GM18909 (cell line): Measurements from ENCODE around the gene ADCK2.
"Not testable (repeated sequence)": the region's sequence is repeated elsewhere in the genome, so short reads cannot be mapped to it uniquely, and the experiment has no call there.

Experiments
- ATAC-seq: cut with Tn5 transposase; IDR thresholded peaks from one replicate; pipeline ENCODE4 v1.9.1; 2021; ENCODE audit warnings: mild to moderate bottlenecking; ENCODE audit not compliant: unreplicated experiment, poor library complexity

The ADCK2 gene

GRCh38 chr7:140691376-140692045, 18.8 kb downstream of the ADCK2 start:
- no peak for ATAC-seq

GRCh38 chr7:140693849-140694248, 21.1 kb downstream of the ADCK2 start:
- not testable (repeated sequence) for ATAC-seq

- no peak for ATAC-seq
Observed at GRCh38 chr7:140694592-140694991, 21.8 kb downstream of the ADCK2 start.

GRCh38 chr7:140695381-140695780, 22.6 kb downstream of the ADCK2 start:
- no peak for ATAC-seq

DNA sequence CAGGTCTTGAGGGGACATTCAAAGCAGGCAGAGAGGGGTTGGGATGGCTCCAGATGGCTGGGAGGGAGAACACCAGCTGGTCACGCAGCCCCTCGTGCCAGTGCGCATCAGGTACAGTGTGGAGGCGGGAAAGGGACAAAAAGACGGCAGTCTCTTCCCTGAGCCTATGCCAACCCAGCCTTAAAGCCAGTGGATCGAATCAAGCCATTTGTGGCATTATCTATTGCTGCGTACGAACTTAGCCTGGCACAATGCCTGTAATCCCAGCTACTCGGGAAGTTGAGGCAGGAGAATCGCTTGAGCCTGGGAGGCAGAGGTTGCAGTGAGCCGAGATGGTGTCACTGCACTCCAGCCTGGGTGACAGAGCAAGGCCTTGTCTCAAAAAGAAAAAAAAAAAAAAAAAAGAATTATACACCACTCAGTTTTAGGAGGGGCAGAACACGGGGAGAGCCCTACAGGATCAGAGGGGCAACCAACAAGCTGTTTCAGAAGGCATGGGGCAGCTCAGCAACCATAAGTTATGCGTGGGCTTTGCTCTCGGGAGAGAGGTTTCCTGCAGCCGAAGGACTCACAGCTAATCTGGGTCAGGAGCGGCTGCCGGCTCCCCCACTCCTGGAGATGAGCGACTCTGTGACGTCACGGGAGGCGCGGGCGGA, 23.4 kb downstream of the ADCK2 start:
- peak; percentile 9 for ATAC-seq

DNA sequence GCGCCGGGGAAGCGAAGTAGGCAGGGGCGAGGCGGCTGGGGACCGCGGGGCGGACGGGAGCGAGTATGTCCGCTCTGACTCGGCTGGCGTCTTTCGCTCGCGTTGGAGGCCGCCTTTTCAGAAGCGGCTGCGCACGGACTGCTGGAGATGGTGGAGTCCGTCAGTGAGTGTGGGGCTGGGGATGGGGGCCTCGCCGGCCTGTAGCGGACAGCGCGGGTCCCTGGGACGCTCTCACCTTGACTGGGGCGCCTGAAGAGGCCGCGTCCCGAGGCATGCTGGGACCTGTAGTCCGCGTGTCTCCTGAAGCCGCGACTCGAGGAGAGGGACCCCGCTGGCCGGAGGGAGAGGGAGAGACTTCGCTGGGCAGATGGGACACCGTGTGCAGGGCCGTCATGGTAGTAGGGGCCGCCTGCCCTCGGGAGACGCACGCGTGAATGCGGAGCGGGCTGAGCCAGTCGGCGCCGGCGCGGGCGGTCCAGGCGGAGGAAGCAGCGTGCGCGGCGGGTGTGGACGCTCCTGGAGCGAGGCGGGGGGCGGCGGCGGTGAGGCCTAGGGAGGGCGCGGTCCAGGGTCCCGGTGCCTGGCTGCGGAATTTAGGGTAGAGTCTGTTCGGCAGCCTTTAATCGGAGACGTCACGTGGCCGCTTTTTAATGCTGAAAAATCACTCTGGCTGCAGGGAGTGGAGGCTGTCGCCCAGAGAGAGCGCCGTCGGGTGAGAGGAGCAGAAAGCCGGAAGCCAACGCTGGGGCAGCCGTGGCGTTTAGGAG, 24.1 kb downstream of the ADCK2 start, which contains the start of gene NDUFB2:
Gene NDUFB2 (plus strand): TSS at position 29 of the 767 bp plus-strand sequence. CDS start 37 bp downstream, at position 66.
- ATAC-seq, result peak; percentile 94

DNA sequence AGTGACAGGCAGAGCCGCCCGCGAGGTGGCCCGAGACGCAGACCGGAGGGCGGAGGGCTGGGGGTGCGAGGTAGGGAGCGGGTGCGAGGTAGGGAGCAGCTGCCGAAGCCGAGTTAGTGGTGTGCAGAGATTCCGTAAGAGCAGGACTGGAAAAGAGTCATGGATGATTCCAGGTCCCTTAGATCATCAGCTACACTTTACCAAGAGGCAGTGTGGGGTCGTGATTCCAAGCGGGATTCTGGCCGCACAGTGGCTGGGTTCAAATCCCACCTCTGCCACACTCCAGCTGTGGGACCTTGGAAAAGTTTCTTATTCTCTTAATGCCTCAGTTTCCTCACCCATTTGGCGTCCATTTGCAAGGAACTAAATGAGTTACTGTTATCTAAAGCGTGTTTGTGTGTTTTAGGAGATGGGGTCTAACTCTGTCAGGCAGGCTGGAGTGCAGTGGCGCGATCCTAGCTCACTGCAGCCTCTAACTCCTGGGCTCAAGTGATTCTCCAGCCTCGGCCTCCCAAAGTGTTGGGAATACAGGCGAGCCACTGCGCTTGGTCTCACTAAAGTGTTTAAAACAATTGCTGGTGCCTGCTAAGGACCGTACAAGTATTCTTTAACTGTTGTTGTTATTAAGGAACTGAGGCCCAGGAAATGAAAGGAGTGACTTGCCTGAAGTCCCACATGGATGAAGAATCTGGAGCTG, 24.9 kb downstream of the ADCK2 start:
- no peak for ATAC-seq

GRCh38 chr7:140698477-140698876, 25.7 kb downstream of the ADCK2 start:
- no peak for ATAC-seq

DNA sequence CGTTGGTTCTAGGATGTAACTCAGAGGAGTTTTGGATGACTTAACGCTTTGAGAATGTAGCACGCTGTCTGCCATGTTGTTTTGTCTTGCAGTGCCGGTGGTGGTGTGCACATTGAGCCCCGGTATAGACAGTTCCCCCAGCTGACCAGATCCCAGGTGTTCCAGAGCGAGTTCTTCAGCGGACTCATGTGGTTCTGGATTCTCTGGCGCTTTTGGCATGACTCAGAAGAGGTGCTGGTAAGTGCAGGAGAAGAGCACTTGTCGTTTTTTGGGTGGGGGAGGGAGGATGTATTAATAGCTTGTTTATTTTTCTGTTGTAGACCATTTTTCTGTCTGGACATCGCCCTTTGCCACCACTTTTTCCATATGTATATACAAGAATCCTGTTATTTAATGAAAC, 30.0 kb downstream of the ADCK2 start:
- ATAC-seq, result no peak

DNA sequence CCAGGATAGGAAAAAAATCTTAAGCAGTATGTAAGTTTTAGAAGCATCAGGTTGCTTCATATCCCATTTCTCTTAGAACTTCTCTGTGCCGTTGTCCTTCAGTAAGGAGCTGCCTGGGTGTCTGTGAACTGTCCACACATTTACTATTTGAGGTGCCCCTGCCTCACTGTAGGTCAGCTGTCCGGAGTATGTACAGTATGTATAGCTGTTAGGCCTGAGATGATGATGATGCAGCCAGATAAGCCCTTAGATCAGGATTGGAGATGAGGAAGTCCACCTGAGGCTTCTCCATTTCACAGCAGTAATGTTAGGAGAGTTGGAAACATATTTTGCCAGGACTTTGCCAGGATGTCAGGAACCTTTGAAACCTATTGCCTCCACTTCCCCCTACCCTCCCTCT, 31.5 kb downstream of the ADCK2 start:
- no peak for ATAC-seq

- no peak for ATAC-seq
Observed at GRCh38 chr7:140707132-140707531, 34.4 kb downstream of the ADCK2 start.

DNA sequence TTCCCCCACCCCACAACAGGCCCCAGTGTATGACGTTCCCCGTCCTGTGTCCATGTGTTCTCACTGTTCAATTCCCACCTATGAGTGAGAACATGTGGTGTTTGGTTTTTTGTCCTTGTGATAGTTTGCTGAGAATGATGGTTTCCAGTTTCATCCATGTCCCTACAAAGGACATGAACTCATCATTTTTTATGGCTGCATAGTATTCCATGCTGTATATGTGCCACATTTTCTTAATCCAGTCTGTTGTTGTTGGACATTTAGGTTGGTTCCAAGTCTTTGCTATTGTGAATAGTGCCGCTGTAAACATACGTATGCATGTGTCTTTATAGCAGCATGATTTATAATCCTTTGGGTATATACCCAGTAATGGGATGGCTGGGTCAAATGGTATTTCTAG, 36.0 kb downstream of the ADCK2 start:
- ATAC-seq, result not testable (repeated sequence)

DNA sequence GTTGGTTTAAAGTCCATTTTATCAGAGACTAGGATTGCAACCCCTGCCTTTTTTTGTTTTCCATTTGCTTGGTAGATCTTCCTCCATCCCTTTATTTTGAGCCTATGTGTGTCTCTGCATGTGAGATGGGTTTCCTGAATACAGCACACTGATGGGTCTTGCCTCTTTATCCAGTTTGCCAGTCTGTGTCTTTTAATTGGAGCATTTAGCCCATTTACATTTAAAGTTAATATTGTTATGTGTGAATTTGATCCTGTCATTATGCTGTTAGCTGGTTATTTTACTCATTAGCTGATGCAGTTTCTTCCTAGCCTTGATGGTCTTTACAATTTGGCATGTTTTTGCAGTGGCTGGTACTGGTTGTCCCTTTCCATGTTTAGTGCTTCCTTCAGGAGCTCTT, 39.6 kb downstream of the ADCK2 start:
- not testable (repeated sequence) for ATAC-seq

- no peak for ATAC-seq
Observed at GRCh38 chr7:140714331-140715040, 41.7 kb downstream of the ADCK2 start.

DNA sequence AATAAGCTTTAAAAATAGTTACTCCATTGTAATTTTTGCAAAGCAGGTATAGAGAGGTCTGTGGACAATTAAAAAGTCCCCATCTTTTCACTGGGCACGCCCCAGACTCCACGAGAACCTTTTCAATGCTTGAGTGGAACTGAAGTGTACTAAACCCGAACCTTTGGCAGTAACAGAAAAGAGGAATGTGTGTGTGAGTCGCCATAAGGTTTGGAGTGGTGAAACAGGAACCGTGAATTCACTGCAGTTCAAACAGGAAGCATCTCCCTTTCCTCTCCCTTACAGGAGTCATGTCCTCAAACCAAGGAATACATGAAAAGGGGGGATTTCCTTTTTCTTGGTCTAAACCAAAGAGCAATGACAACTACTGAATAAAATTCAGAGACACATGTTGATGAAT, 47.0 kb downstream of the ADCK2 start:
- ATAC-seq, result no peak

GRCh38 chr7:140722254-140722653, 49.5 kb downstream of the ADCK2 start:
- no peak for ATAC-seq

- ATAC-seq, result no peak
Observed at GRCh38 chr7:140723006-140723405, 50.3 kb downstream of the ADCK2 start.

DNA sequence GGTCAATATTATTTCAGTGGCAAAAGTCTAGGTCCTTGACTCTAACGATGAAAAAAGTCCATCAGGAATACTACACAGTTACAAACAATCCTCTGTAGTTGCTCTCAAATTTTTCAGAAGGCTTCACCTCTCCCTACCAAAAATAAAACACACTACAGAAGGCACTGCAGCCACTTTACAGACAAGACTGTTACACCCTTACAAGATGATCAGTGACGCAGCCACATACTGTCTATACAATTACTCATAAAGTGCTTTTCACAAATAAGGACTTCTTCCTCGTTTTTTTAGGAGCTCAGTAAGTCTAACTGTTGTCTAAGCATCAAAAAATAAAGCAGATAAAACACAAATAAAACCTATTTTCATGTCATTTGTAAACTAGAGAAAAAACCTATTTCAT, 50.8 kb downstream of the ADCK2 start:
- no peak for ATAC-seq

DNA sequence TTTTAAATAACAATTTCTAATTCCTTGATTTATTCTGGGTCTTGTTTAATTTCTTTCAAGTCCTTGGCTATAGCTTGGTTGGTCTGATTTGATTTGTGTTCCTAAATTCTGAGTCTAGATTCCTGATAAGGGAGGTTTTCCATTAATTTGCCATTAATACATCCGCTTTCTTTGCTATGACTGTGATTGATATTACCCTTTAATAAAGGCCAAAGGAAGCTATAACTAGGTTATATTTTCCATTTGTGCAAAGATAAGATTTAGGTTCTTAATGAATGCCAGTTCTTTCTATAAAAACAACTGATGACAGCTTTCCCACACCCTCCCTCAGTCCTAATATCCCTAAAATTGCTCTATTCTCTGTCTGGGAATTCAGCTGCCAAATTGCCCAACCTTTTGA, 52.0 kb downstream of the ADCK2 start:
- no peak for ATAC-seq

DNA sequence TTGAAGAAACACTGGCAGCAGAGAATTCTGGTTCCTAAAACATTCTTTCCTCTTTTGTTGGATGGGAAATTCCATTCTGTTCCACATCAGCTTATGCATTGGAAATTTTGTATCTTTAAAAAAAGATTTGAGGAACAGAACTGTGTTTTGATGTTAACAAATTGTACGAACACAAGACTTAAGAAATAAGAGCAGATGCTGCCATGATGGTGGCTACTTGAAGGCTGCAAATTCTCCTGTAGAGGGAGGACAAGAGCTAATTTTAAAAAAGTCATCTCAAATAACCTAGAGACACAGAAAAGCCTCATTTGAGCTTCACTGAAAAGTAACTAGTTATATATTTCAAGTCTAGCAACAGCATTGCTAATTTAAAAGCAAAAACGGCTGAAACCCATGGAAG, 53.5 kb downstream of the ADCK2 start:
- no peak for ATAC-seq
